Body of pancreas (tissue), 4 donors: ENCODE results near the gene PCYOX1L.

Experiments
- POLR2A ChIP-seq, 3 donors: fragments of 450-650 bp; IDR thresholded peaks; one replicate each; pipeline ENCODE4 v1.6.1; 2016; ENCODE audit warnings: antibody characterized with exemption in 3 of 3, mild to moderate bottlenecking in 2 of 3
- TF ChIP-seq, protein P1 (sequence below), 7 experiments: fragments of 450-650 bp in 4 of 7; fragments of 200-600 bp in 3 of 7; sonication (generic) in 3 of 7; IDR thresholded peaks; one replicate each; pipeline ENCODE4 v1.5.1; 2016 to 2019; ENCODE audit warnings: antibody characterized with exemption in 7 of 7

DNA sequence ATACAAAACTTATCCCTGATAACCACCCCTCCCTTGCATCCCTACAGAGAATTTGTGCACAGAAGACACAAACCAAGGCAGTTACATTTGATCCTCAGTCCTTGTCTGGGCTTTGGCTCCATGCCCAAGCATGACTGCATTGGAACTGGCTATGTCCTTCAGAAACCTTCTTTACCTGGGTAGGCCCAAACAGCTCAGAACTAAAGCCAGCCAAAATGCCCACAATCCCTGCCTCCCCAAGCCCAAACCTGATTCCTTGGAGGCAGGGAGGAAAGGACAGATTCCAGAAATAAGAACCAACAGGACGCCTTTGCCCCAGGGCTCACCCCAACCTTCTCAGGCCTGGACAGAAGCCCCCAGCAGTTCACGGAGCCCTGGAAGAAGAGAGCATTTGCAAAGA is 13.0 kb downstream of the PCYOX1L start:
- TF ChIP-seq POLR2A (IDR thresholded peaks at IDR 0.05): no peak
- TF ChIP-seq, protein P1, sequence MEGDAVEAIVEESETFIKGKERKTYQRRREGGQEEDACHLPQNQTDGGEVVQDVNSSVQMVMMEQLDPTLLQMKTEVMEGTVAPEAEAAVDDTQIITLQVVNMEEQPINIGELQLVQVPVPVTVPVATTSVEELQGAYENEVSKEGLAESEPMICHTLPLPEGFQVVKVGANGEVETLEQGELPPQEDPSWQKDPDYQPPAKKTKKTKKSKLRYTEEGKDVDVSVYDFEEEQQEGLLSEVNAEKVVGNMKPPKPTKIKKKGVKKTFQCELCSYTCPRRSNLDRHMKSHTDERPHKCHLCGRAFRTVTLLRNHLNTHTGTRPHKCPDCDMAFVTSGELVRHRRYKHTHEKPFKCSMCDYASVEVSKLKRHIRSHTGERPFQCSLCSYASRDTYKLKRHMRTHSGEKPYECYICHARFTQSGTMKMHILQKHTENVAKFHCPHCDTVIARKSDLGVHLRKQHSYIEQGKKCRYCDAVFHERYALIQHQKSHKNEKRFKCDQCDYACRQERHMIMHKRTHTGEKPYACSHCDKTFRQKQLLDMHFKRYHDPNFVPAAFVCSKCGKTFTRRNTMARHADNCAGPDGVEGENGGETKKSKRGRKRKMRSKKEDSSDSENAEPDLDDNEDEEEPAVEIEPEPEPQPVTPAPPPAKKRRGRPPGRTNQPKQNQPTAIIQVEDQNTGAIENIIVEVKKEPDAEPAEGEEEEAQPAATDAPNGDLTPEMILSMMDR (IDR thresholded peaks at IDR 0.05): no peak
